Skeletal muscle satellite cell (primary cell): Measurements from ENCODE around the gene OTP.

ENCODE experiments used
- H3K27me3 ChIP-seq: 2 replicates; pipeline ENCODE4 v1.7.0; 2013; ENCODE audit warnings: low read length; ENCODE audit not compliant: control insufficient read depth, insufficient read depth
- H3K36me3 ChIP-seq: 2 replicates; pipeline ENCODE4 v1.7.0; 2013; ENCODE audit warnings: mild to moderate bottlenecking, control low read depth, low read length; ENCODE audit not compliant: insufficient read depth
- H3K4me1 ChIP-seq: 2 replicates; pipeline ENCODE4 v1.7.0; 2013; ENCODE audit warnings: low read length; ENCODE audit not compliant: control insufficient read depth, insufficient read depth
- H3K4me2 ChIP-seq: 2 replicates; pipeline ENCODE4 v1.7.0; 2013; ENCODE audit warnings: mild to moderate bottlenecking, low read length
- H3K4me3 ChIP-seq: 2 replicates; pipeline ENCODE4 v1.7.0; 2013; ENCODE audit warnings: low read length
- H3K9ac ChIP-seq: 2 replicates; pipeline ENCODE4 v1.7.0; 2013; ENCODE audit warnings: mild to moderate bottlenecking, low read depth, low read length, moderate library complexity
- H3K9me3 ChIP-seq: replicated peaks from 2 replicates; pipeline ENCODE4 v1.7.0; 2013; ENCODE audit warnings: mild to moderate bottlenecking, control low read depth, low read length

Gene OTP

DNA sequence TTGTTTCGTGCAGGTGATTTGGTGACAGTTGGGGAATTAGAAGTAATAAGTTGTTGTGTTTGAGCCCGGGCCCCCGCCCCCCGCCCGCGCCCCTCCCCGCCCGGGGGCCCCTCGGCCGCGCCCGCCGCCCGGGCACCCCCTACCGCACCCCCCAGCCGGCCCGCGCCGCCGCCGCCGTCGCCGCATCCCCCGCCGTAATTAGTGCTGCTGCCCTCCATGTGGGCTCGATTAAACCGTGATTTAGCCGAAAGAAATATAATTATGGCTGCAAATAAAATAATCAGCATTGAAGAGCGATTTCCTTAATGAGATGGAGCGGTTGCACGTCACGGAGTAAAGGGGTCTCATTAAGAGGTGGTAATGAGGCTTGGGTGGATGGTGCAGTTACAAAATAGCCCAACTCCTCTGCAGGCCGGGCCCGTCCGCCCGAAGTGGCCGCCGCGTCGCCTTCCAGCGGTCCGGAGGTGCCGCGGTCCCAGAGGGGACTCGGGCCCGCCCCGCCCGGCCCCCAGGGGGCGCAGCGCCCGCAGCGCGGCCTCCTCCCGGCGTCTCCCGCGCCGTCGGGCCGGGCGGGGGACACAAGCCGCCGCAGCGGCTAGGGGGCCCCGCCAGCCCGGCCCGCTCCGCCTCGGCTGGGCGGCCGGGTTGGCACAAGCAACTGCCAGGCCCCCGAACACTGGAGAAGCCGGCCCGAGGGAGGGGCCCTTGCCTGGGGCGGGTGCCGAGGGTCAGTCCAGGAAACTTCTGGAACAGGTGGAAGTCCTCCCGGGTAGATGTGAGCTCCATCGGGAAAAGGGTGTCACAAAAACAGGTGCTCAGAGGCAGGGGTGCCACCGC is 6.9 kb upstream of the OTP start:
- Histone ChIP-seq H3K4me2 (peak overlapping the region; percentile 79), H3K4me3 (no peak overlapping the region), H3K4me1 (peaks cover 5% of the 10 kb centered on the region), H3K36me3 (no peaks in the 10 kb centered on the region), H3K9me3 (no peaks in the 10 kb centered on the region), H3K27me3 (peaks cover 98% of the 10 kb centered on the region), H3K9ac (no peak overlapping the region)

DNA sequence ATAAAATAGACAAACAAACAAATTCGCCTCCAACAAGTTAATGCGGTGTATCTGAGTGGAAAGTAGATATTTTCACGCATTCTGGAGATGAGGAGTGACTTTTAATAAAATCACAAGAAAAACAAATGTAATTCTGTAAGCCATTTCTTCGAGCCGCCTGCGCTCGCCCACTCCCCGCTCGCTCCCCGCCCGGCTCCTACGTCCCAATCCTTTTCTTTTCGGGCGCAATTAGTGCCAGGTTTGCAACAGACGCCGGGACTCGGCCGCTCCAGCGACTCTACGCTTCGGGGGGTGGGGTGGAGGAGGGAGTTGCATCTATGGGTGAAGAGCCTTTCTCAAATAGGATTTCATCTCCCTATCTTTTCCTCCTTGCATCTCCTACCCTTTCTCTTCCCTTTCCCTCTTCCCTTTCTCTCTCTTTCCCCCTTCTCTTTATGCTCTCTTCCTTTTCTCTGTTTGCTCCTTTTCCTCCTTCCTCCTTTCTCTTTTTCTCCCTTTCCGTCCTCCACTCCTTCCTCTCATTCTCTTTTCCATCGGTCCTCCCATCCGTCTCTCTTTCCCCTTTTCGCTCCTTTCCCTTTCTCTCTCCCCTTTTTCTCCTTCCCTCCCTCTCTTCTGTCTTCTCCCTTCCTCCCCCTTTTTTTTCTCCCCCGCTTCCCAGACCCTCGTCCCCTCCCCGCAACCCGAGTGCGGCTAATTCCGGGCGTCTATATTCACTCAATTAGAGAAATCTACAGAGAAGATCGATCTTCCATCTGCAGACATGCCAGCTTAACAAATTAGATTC is 6.1 kb upstream of the OTP start:
- Histone ChIP-seq H3K4me1 (peaks cover 5% of the 10 kb centered on the region), H3K4me3 (no peak overlapping the region), H3K9ac (no peak overlapping the region), H3K27me3 (peaks cover 98% of the 10 kb centered on the region), H3K4me2 (peak overlapping the region; percentile 16), H3K9me3 (no peaks in the 10 kb centered on the region), H3K36me3 (no peaks in the 10 kb centered on the region)

DNA sequence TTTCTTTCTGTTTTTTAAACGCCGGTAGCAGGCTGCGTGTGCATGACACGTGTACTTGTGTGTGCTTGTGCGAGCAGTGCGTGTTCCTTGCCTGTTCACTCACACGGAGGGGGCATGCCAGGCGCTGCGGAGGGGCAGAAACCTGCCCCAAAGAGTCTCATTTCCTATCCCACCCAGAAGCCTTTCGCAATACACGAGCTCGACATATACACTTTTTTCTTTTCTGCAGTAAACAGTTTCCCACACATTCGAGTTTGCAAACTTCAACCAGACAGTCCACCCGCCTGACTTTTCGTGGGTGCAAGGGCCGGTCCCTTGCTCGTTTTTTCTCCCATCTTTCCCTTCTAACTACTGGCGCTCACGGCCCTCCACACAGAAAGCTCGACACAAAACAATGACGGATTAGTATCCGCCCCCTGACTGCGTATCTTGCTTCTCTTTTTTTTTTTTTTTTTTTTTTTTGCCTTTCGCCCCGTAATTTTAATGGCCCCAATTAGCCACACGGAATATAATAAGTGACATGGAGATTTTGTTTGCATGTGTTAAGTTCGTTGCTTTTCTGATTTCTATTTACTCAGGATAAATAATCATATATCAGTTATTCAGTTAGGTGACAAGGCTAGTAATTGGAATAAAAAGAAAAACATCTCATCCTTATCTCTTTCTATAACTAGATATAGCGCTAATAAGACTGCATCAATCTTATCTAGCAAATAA is 5.3 kb upstream of the OTP start:
- Histone ChIP-seq H3K9me3 (no peaks in the 10 kb centered on the region), H3K4me2 (no peak overlapping the region), H3K4me3 (no peak overlapping the region), H3K4me1 (peaks cover 5% of the 10 kb centered on the region), H3K9ac (no peak overlapping the region), H3K27me3 (peaks cover 98% of the 10 kb centered on the region), H3K36me3 (no peaks in the 10 kb centered on the region)

DNA sequence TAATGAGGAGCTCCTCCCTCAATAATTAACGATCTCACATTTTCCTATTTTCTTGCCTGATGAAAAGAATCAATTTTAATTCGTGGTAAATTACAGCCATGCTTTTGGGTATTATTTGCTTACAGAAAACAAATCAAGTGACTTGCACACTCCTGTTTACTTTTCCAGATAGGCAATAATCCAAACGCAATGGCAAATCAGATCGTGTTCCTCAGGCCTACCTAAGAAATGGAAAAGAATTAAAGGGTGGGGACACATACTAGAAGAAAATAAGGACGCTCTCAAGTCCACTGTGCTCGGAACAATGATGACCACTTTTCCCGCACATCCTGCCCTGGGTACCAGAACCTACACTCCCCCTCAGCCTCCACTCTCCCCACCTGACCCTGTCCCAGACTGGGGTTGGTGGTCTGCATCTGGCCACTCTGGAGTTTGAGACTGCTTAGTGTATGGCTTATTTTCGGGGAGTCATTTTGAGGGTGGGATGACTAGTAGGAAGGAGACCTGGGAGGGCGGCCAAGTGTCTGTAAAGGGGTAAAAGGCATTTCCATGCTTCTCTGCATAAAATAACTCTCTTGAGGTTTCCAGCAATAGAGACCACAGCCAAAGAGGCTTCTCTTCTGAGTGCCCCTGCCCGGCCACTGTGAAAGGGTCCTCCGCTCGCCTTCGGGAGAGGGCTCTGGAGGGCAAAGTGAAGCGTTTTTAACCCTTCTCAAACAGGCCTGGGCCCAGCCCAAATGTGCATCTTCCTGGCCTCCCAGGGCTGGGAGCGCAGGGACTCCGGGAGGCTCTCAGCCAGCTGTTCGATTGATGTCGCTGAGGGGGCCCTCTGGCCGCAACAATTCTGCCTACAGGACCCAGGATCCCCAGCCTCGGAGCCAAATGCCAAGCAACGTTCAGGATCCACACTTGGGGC is 4.5 kb upstream of the OTP start:
- no peaks in the 10 kb centered on the region for H3K9me3 ChIP-seq
- no peaks in the 10 kb centered on the region for H3K36me3 ChIP-seq
- no peak overlapping the region for H3K4me2 ChIP-seq
- H3K4me1 ChIP-seq = peaks cover 5% of the 10 kb centered on the region
- no peak overlapping the region for H3K4me3 ChIP-seq
- no peak overlapping the region for H3K9ac ChIP-seq
- H3K27me3 ChIP-seq = peaks cover 98% of the 10 kb centered on the region

DNA sequence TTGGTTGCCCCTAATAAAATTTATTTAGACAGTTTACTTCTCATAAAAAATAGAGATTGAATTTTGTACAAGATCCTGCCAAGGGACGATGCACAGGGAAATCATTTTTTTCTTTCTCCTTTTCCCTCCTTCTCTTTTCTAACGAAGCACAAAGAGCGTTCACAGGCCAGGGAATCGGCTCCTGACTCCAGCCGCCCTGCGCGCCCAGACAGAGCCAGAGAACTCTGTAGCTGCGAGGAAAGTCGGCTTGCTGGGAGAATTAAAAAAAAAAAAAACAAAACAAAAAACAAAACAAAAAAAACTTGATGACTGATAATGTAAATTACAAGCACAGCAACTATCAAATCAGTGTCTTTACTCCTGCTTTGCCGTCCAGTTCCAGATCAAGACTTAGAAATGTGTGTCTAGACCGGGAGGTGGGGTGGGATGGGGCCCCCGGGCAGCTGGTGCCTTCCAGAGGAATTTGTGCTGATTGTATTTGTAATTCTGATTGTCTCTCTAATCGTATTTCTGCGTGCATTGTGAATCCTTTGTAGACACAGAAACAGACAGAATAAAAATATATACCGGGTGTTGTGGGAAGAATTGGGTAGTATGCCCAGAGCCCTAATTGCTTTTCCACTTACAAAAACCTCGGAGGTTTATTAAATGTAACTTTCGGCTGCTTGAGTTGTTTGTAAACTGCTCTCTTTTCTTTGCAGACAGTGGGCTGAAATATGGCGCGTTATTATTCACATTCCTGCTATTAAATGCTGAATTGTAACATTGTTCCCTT is 3.6 kb upstream of the OTP start:
- Histone ChIP-seq H3K36me3 (no peaks in the 10 kb centered on the region), H3K4me3 (no peak overlapping the region), H3K9ac (no peak overlapping the region), H3K4me1 (peaks cover 5% of the 10 kb centered on the region), H3K4me2 (no peak overlapping the region), H3K9me3 (no peaks in the 10 kb centered on the region), H3K27me3 (peaks cover 98% of the 10 kb centered on the region)

DNA sequence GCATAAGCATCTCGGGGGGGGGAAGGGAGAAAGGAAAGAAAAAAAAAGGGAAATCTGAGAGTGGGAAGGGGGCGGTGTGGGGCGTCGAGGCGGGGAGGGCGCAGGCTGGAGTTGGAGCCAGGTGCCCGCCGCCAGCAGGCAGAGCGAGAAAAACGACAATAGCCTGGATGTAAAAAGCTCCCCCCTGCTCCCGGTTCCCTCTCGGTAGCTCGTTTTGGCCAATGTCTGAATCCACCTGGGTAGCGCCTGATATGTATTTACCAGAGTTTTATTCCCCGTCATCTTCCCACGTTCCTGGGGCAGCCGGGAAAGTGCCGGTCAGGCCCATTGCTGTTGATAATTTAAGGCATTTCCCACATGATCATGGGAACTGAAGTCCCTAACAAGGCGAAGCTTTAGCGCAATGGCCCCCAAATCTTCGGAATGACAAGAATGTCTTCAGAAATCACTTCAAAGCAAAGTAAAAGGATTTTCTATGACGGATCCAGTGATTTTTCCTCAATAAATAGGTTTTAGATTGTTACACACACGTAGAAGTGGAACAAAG is 3.0 kb upstream of the OTP start:
- Histone ChIP-seq H3K4me2 (no peak overlapping the region), H3K4me1 (peaks cover 5% of the 10 kb centered on the region), H3K9me3 (no peaks in the 10 kb centered on the region), H3K9ac (no peak overlapping the region), H3K27me3 (peaks cover 98% of the 10 kb centered on the region), H3K36me3 (no peaks in the 10 kb centered on the region), H3K4me3 (no peak overlapping the region)

DNA sequence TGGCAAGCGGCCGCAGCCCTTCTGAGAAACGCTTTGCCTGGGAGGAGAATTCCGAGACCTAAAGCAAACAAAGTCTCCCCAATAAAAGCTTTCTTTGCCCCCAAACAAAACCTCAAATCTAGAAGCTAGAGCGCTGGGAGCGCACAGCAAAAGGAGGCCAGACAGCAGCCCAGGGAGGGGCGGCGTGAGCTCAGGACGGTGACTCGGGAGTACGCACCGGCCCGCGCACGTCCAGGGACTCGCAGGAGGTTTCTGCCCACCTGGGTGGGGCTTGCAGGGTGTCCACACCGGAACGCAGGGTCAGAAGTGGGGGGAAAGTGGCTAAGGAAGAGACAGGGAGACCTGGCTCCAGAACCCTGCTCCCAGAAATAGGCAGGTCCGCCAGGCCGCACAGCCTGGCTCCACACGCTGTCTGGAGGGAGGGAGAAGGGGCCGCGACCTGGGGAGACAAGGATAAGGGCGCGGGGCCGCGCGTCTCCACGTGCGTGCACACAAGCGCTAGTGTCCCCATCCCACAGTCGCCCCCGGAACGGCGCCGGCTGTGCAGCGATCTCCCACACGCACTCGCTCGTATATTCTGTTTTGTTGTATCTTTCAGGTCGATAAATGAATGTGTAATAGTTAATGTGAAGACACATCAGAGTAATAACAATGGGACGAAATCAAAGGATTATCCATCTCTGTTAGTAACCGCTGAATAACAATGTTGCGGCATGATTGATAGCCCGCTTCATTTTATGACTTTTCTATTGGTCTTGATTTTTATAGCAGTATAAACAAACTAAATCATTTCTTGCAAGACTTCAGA is 2.3 kb upstream of the OTP start:
- Histone ChIP-seq H3K36me3 (no peaks in the 10 kb centered on the region), H3K4me2 (no peak overlapping the region), H3K27me3 (peaks cover 98% of the 10 kb centered on the region), H3K4me3 (no peak overlapping the region), H3K4me1 (peaks cover 5% of the 10 kb centered on the region), H3K9ac (no peak overlapping the region), H3K9me3 (no peaks in the 10 kb centered on the region)

DNA sequence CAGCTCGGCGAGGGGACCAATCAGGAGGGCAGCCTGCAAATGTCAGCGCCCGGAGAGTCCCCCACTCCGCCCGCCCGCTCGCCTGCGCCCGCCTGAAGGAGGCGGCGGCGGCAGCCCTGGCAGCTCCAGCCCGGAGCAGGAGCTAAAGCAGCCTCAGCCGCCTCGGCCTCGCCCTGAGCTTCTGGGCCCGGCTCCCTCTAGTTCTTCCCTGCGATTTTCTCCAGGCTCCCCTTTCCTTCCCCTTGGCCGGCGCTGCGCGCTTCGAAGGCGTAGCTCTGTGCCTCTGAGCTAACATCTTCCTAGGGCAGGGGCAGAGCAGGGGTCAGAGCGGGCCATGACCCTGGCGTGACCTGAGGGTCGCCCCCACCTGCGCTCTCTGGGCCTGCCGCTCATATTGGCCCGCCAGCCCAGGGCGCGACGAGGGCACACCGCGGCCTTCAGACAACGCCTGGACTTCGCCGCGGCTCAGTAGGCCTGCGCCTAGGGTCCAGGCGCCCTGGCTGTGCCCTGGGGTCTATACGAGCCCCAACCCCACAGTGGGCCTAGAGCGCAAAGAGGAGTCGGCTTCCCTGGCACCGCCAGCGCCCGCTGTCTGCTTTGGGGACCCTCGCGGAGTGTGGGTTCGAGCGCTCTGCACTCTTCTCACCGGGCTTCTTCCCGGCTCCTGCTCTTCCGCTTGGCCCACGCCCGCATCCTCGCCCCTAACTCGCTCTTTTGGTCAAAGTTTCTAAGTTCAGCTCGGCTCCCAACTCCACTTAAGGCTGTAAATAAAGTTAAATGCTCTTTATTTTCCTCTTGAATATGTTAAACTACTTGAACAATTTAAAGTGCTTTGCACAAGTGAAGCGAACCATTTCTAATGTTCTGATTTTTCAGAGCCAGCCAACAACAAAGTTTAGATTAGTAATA is 504 bp upstream of the OTP start:
- Histone ChIP-seq H3K9me3 (no peaks in the 10 kb centered on the region), H3K4me1 (no peaks in the 10 kb centered on the region), H3K9ac (no peak overlapping the region), H3K36me3 (no peaks in the 10 kb centered on the region), H3K4me2 (no peak overlapping the region), H3K4me3 (no peak overlapping the region), H3K27me3 (peaks cover 100% of the 10 kb centered on the region)
